Type B pancreatic cell (in vitro differentiated cells): ENCODE data around the gene ACMSD. TPM values are rescaled to one million over a fixed set of nuclear protein-coding genes. Genes with fewer than 3 reads are reported as not detected.
"Not testable (repeated sequence)": the region's sequence is repeated elsewhere in the genome, so short reads cannot be mapped to it uniquely, and the experiment has no call there.

Experiments used
- DNase-seq: peaks from one replicate; pipeline ENCODE4 v3.0.0; 2021; ENCODE audit warnings: mixed read lengths; ENCODE audit not compliant: unreplicated experiment; ENCODE audit errors: extremely low spot score
- H3K27ac Mint-ChIP-seq: 2 replicates; pipeline ENCODE4 v1.8.0; 2021; ENCODE audit warnings: mild to moderate bottlenecking, mixed read lengths
- H3K27me3 Mint-ChIP-seq: 2 replicates; pipeline ENCODE4 v1.8.0; 2021; ENCODE audit warnings: mixed read lengths
- H3K36me3 Mint-ChIP-seq: 2 replicates; pipeline ENCODE4 v1.8.0; 2021; ENCODE audit warnings: mixed read lengths
- H3K4me1 Mint-ChIP-seq: one replicate; pipeline ENCODE4 v1.8.0; 2021; ENCODE audit warnings: mixed read lengths; ENCODE audit not compliant: unreplicated experiment
- H3K4me3 Mint-ChIP-seq: 2 replicates; pipeline ENCODE4 v1.8.0; 2021; ENCODE audit warnings: mild to moderate bottlenecking, mixed read lengths
- H3K9me3 Mint-ChIP-seq: 2 replicates; pipeline ENCODE4 v1.8.0; 2021; ENCODE audit warnings: mixed read lengths
- CTCF ChIP-seq: fragments of 200-600 bp; sonication (generic); conservative IDR thresholded peaks from 2 replicates; pipeline ENCODE4 v1.5.0; 2021; ENCODE audit warnings: antibody characterized with exemption, mild to moderate bottlenecking
- total RNA-seq: library from RNA; stranded (reverse); gene quantifications from 2 replicates; pipeline ENCODE4 v1.2.1, GENCODE V29; 2021; ENCODE audit warnings: low replicate concordance

ACMSD gene
- total RNA-seq, 1 donor from 2014 or later, result not detected

DNA sequence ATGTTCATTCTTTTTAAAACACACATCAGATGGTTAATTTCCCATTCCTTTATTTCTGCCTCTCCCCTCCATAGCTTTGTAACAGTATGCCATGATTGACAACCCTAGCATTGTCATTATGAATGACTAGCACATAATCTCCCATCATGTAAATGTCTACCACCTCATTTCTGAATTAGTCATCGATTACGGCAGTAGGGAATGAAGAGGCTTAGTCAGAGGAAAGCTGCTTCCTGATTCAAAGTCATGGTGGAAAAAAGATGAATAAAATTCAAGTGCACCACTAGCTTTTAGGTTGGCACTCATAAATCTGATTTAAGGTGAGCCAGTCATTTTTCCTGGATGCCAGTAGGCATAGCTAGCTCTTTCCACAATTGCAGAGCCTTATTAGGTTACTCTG is 19.1 kb upstream of the ACMSD start:
- Mint-ChIP-seq H3K4me1 (no peaks in the 10 kb centered on the region), H3K9me3 (peaks cover 3% of the 10 kb centered on the region), H3K27ac (no peak overlapping the region), H3K4me3 (no peak overlapping the region), H3K36me3 (no peaks in the 10 kb centered on the region), H3K27me3 (no peaks in the 10 kb centered on the region)
- TF ChIP-seq CTCF, result no peak
- DNase-seq, result no peak

DNA sequence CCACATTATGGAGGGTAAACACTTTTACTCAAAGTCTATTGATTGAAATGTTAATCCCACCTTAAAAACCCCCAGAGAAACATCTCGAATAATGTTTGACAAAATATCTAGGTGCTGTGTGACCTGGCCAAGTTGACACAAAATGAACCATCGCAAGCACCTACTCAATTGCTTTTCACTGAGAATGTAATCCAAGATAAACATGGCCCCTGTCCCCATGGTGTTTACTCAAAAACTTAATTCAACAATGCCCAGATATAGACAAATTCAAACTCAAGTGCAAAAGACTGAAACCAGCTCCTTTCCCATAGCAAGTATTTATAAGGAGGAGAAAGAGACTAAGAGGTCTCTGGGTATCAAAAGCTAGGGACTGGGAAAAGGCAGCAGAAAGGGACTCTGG is 15.0 kb upstream of the ACMSD start:
- Mint-ChIP-seq H3K36me3 (no peaks in the 10 kb centered on the region), H3K4me3 (no peak overlapping the region), H3K27me3 (no peaks in the 10 kb centered on the region), H3K9me3 (peaks cover 5% of the 10 kb centered on the region), H3K4me1 (no peaks in the 10 kb centered on the region), H3K27ac (no peak overlapping the region)
- no peak for DNase-seq
- TF ChIP-seq CTCF, result no peak

GRCh38 chr2:134823832-134824231 is 14.6 kb upstream of the ACMSD start:
- Mint-ChIP-seq H3K4me1 (no peaks in the 10 kb centered on the region), H3K36me3 (no peaks in the 10 kb centered on the region), H3K9me3 (peaks cover 5% of the 10 kb centered on the region), H3K27ac (no peak overlapping the region), H3K4me3 (no peak overlapping the region), H3K27me3 (no peaks in the 10 kb centered on the region)
- TF ChIP-seq CTCF, result no peak
- DNase-seq, result no peak

DNA sequence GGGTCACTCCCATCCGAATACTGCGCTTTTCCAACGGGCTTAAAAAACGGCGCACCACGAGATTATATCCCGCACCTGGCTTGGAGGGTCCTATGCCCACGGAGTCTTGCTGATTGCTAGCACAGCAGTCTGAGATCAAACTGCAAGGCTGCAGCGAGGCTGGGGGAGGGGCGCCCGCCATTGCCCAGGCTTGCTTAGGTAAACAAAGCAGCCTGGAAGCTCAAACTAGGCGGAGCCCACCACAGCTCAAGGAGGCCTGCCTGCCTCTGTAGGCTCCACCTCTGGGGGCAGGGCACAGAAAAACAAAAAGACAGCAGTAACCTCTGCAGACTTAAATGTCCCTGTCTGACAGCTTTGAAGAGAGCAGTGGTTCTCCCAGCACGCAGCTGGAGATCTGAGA is 12.7 kb upstream of the ACMSD start:
- H3K27me3 Mint-ChIP-seq, H3K4me3 Mint-ChIP-seq, H3K36me3 Mint-ChIP-seq, H3K4me1 Mint-ChIP-seq, H3K9me3 Mint-ChIP-seq, H3K27ac Mint-ChIP-seq, DNase-seq: not testable (repeated sequence)

GRCh38 chr2:134835471-134835870 is 2.9 kb upstream of the ACMSD start:
- Mint-ChIP-seq H3K4me1 (no peaks in the 10 kb centered on the region), H3K27me3 (no peaks in the 10 kb centered on the region), H3K9me3 (peaks cover 7% of the 10 kb centered on the region), H3K4me3 (no peak overlapping the region), H3K36me3 (no peaks in the 10 kb centered on the region), H3K27ac (no peak overlapping the region)
- no peak for DNase-seq
- TF ChIP-seq CTCF, result no peak

- Mint-ChIP-seq H3K27ac (no peak overlapping the region), H3K4me3 (no peak overlapping the region), H3K27me3 (no peaks in the 10 kb centered on the region), H3K36me3 (no peaks in the 10 kb centered on the region), H3K4me1 (no peaks in the 10 kb centered on the region), H3K9me3 (peaks cover 4% of the 10 kb centered on the region)
- no peak for DNase-seq
- no peak for TF ChIP-seq CTCF
Measured at GRCh38 chr2:134836986-134837385, 1.4 kb upstream of the ACMSD start.
